Endodermal cell (in vitro differentiated cells): ENCODE results near the gene CYTH3. TPM values are rescaled to one million over a fixed set of nuclear protein-coding genes. Genes with fewer than 3 reads are reported as not detected.

Source experiments
- DNase-seq: peaks from one replicate; pipeline ENCODE4 v3.0.0-alpha.2; 2017
- H3K27ac ChIP-seq: 2 replicates; pipeline ENCODE4 v1.5.1; 2013; ENCODE audit warnings: mild to moderate bottlenecking, low read depth, low read length, moderate library complexity
- H3K27me3 ChIP-seq: 2 replicates; pipeline ENCODE4 v1.6.1; 2013; ENCODE audit warnings: mild to moderate bottlenecking, low read length, moderate library complexity; ENCODE audit not compliant: insufficient read depth, control insufficient read depth, poor library complexity, severe bottlenecking
- H3K36me3 ChIP-seq: 2 replicates; pipeline ENCODE4 v1.7.0; 2013; ENCODE audit warnings: mild to moderate bottlenecking, low read length, moderate library complexity; ENCODE audit not compliant: control insufficient read depth, insufficient read depth
- H3K4me1 ChIP-seq: one replicate; pipeline ENCODE4 v1.7.0; 2013; ENCODE audit warnings: low read length; ENCODE audit not compliant: control insufficient read depth, insufficient read depth
- H3K4me3 ChIP-seq: 2 replicates; pipeline ENCODE4 v1.5.1; 2013; ENCODE audit warnings: mild to moderate bottlenecking, low read length, moderate library complexity
- H3K9ac ChIP-seq: 2 replicates; pipeline ENCODE4 v1.6.1; 2013; ENCODE audit warnings: mild to moderate bottlenecking, low read length, moderate library complexity; ENCODE audit not compliant: poor library complexity, severe bottlenecking; ENCODE audit errors: extremely low read depth
- H3K9me3 ChIP-seq: 2 replicates; pipeline ENCODE4 v1.6.1; 2013; ENCODE audit warnings: mild to moderate bottlenecking, low read length, moderate library complexity; ENCODE audit not compliant: control insufficient read depth
- H3K27ac Mint-ChIP-seq: 2 replicates; pipeline ENCODE4 v1.8.0; 2020; ENCODE audit warnings: mixed read lengths
- H3K27me3 Mint-ChIP-seq: 2 replicates; pipeline ENCODE4 v1.8.0; 2021; ENCODE audit warnings: mild to moderate bottlenecking, mixed read lengths; ENCODE audit not compliant: insufficient read depth
- H3K36me3 Mint-ChIP-seq: 2 replicates; pipeline ENCODE4 v1.8.0; 2020; ENCODE audit warnings: low read depth, mixed read lengths
- H3K4me1 Mint-ChIP-seq: 2 replicates; pipeline ENCODE4 v1.8.0; 2020; ENCODE audit warnings: mixed read lengths
- H3K4me3 Mint-ChIP-seq: 2 replicates; pipeline ENCODE4 v1.8.0; 2020; ENCODE audit warnings: mild to moderate bottlenecking, moderate library complexity, mixed read lengths
- H3K9me3 Mint-ChIP-seq: 2 replicates; pipeline ENCODE4 v1.8.0; 2020; ENCODE audit warnings: mild to moderate bottlenecking, mixed read lengths
- CTCF ChIP-seq: fragments of 200-600 bp; sonication (generic); conservative IDR thresholded peaks from 2 replicates; pipeline ENCODE4 v1.5.0; 2021; ENCODE audit warnings: antibody characterized with exemption, mild to moderate bottlenecking
- WGBS, 2 experiments: methylation state at CpG; one replicate each; pipeline versions ENCODE4 v1.1.5 to v1.1.7; 2013; ENCODE audit warnings: missing lambda C conversion rate in 2 of 2, mixed read lengths in 1 of 2; ENCODE audit not compliant: insufficient coverage in 1 of 2, insufficient read length in 1 of 2; 5-methylcytosine and 5-hydroxymethylcytosine counted together
- total RNA-seq, 2 donors: library from RNA; stranded (reverse); fragmentation: NEBNext Ultra II Directional in 1 of 2; extraction: Animal tissue kit (Norgen Biotek cat#: 25700) in 1 of 2; gene quantifications; 2 replicates in 1 of 2; 3 replicates in 1 of 2; pipeline ENCODE4 v1.2.1, GENCODE V29; 2021

The CYTH3 gene
- total RNA-seq, 2 donors from 2014 or later = 10.6 to 10.8 TPM

DNA sequence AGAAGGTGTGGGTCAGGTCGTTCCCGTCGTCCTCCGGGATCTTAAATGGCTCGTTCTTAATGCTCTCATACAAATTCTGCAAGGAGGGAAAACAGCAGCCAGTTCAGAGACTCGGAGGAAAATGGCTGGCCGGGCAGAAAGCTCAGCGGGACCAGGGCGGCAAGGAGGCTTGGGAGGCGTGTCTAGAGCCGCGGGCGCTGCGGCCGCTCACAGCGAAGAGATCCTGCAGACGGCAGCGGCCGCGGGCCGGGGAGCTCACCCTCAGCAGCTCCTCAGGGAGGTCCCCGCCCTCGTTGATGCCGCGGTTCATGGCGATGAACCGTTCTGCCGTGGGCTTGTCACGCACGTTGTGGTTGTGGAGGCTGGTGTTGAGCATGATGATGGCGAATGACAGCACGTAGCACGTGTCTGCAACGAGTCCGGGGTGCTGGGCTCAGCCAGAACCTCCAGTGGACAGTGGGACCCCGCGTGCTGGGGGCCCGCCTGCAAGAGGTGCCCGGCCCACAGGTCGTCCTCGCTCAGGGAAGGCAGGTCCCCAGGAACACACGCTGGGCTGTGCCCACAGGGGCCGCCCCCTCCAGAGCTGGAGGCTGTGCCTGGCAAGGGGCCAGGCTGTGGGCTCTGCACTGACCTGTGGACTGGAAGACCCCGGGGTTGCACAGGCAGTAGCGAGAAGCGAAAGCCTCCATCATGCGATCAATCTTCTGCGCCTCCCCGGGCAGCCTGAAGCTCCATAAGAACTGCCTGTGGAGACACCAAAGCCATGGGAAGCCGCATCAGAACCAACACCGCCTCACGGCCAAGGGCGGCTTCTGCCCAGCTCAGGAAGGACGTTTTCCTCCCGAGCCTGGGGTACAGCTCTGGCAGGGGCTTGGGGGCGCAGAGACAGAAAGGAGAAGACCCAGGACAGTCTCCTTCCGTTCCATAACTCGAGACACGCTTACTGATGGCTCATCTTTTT, 101.6 kb downstream of the CYTH3 start:
- Histone ChIP-seq H3K4me1 (no peaks in the 10 kb centered on the region), H3K9ac (no peak overlapping the region), H3K27me3 (no peaks in the 10 kb centered on the region), H3K4me3 (no peak overlapping the region), H3K27ac (no peak overlapping the region), H3K36me3 (no peaks in the 10 kb centered on the region), H3K9me3 (no peaks in the 10 kb centered on the region)
- H3K4me3 Mint-ChIP-seq = no peak overlapping the region
- no peak for TF ChIP-seq CTCF
- no peaks in the 10 kb centered on the region for H3K9me3 Mint-ChIP-seq
- WGBS, 2 experiments = 95% methylated on average over 43 to 59 of the region's 59 CpGs
- no peak for DNase-seq
- peaks cover 6% of the 10 kb centered on the region for H3K4me1 Mint-ChIP-seq
- no peak overlapping the region for H3K27ac Mint-ChIP-seq
- H3K36me3 Mint-ChIP-seq = peaks cover 4% of the 10 kb centered on the region
- H3K27me3 Mint-ChIP-seq = no peaks in the 10 kb centered on the region

- H3K27me3 Mint-ChIP-seq = no peaks in the 10 kb centered on the region
- TF ChIP-seq CTCF = no peak
- Histone ChIP-seq H3K9ac (no peak overlapping the region), H3K27me3 (no peaks in the 10 kb centered on the region), H3K4me1 (no peaks in the 10 kb centered on the region), H3K9me3 (no peaks in the 10 kb centered on the region), H3K36me3 (no peaks in the 10 kb centered on the region), H3K27ac (no peak overlapping the region), H3K4me3 (no peak overlapping the region)
- no peak overlapping the region for H3K4me3 Mint-ChIP-seq
- no peaks in the 10 kb centered on the region for H3K9me3 Mint-ChIP-seq
- no peak overlapping the region for H3K27ac Mint-ChIP-seq
- peaks cover 4% of the 10 kb centered on the region for H3K36me3 Mint-ChIP-seq
- 95 to 96% methylated on average over 33 to 36 of the region's 36 CpGs for WGBS, 2 experiments
- H3K4me1 Mint-ChIP-seq = peaks cover 6% of the 10 kb centered on the region
- peak; percentile 49 for DNase-seq
These were observed 102.5 kb downstream of the CYTH3 start for GRCh38 chr7:6169805-6170520.

DNA sequence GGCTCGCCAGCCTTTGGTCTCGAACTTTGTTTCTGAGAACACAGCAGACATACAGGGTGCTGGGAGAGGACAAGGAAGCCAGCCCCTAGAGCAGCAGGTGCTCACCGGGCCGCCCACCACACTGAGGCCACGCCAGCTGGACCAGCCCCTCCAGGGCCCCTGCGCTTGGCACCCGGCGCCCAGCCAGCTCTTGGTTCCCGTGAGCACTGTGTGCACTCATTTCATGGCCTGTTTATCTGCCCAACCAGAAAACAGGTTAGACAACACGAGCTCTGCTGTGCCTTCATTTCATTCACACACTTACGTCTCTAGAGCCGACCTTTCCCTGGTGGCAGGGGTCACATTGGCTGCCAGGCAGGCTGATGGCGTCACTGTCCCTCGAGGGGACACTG, 104.0 kb downstream of the CYTH3 start:
- Histone ChIP-seq H3K36me3 (no peaks in the 10 kb centered on the region), H3K27me3 (no peaks in the 10 kb centered on the region), H3K27ac (no peak overlapping the region), H3K9me3 (no peaks in the 10 kb centered on the region), H3K4me1 (no peaks in the 10 kb centered on the region), H3K4me3 (no peak overlapping the region), H3K9ac (no peak overlapping the region)
- no peak for DNase-seq
- no peak overlapping the region for H3K27ac Mint-ChIP-seq
- no peaks in the 10 kb centered on the region for H3K9me3 Mint-ChIP-seq
- peaks cover 6% of the 10 kb centered on the region for H3K4me1 Mint-ChIP-seq
- no peak for TF ChIP-seq CTCF
- H3K27me3 Mint-ChIP-seq = no peaks in the 10 kb centered on the region
- H3K36me3 Mint-ChIP-seq = peaks cover 4% of the 10 kb centered on the region
- WGBS, 2 experiments = 93 to 96% methylated on average over 9 to 14 of the region's 14 CpGs
- H3K4me3 Mint-ChIP-seq = no peak overlapping the region
